ENCODE measurements around the gene THUMPD3. TPM values are rescaled to one million over a fixed set of nuclear protein-coding genes. Genes with fewer than 3 reads are reported as not detected.

THUMPD3 gene
- 65.2 and 72.6 TPM in 2 replicates for polyA plus RNA-seq

GRCh38 chr3:9362731-9363530 lies at the start of gene THUMPD3:
TSS of gene THUMPD3 (plus strand) at chr3:9363054. CDS start at chr3:9365069, 2,015 bp downstream.

GRCh38 chr3:9397332-9397905 lies 34.6 kb downstream of the THUMPD3 start, which contains the start of gene SETD5:
TSS of gene SETD5 (plus strand) at chr3:9397615. CDS start at chr3:9428939, 31,324 bp downstream.

Other genes starting within 250 kb of the THUMPD3 start
- gene SRGAP3, start 113.4 kb upstream of the THUMPD3 start, polyA plus RNA-seq = 14.0 and 36.2 TPM in 2 replicates
- gene SETD5, start 34.6 kb downstream of the THUMPD3 start, polyA plus RNA-seq = 17.9 and 19.5 TPM in 2 replicates
- 3.7 and 6.4 TPM in 2 replicates for gene LHFPL4, start 190.8 kb downstream of the THUMPD3 start, polyA plus RNA-seq

Measured in Purkinje cell (primary cell).